Activated CD4-positive, CD25-positive, alpha-beta regulatory T cell treated with anti-CD3 and anti-CD28 coated beads, Interleukin-2, amount 50 U/mL, for 24 hours (primary cell): Measurements from ENCODE around the gene ZNF594.
"Not testable (repeated sequence)": the region's sequence is repeated elsewhere in the genome, so short reads cannot be mapped to it uniquely, and the experiment has no call there.

Source experiments
- ATAC-seq, 2 donors: fragments of 150-1000 bp; cut with Tn5 transposase; one replicate each; pipeline ENCODE4 v1.10.0; 2021; ENCODE audit warnings: mild to moderate bottlenecking in 1 of 2, moderate library complexity in 1 of 2

The ZNF594 gene

DNA sequence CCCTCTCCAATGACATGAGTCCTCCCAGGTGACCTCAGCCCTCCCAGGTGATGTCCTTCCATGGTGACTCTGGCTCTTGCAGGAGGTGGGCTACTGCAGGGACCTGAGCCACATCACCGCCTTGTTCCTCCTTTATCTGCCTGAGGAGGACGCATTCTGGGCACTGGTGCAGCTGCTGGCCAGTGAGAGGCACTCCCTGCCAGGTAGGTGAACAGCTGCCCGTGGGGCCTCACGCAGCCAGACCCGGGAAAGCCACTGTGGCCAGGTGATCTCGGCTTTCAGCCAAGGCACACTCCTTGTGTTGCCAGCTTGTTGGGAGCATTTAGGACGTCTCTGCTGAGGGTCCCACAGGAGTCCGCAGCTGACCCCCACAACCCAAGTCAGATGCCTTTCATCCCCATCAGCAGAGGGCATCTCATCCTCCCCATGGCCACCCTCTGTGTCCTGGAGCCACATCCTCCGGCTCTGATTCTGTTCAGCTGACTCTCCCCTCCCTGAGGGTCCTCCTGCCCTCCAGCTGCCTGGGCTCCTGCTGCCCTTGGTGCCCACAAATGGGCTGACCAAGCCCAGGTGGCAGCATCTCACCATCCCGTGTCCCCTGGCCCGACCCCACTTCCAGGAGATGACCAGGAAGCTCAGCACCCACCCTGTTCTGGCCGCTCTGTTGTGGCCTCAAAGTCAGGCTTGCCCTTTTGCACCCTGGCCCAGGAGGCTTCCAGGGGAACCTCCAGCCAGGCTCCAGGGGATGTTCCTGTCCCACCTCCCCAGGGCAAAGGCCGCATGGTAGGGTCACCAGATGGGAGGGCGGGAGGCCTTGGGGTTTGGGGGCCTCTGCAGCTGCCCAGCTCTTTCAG is 55.7 kb downstream of the ZNF594 start:
- ATAC-seq = no peak

DNA sequence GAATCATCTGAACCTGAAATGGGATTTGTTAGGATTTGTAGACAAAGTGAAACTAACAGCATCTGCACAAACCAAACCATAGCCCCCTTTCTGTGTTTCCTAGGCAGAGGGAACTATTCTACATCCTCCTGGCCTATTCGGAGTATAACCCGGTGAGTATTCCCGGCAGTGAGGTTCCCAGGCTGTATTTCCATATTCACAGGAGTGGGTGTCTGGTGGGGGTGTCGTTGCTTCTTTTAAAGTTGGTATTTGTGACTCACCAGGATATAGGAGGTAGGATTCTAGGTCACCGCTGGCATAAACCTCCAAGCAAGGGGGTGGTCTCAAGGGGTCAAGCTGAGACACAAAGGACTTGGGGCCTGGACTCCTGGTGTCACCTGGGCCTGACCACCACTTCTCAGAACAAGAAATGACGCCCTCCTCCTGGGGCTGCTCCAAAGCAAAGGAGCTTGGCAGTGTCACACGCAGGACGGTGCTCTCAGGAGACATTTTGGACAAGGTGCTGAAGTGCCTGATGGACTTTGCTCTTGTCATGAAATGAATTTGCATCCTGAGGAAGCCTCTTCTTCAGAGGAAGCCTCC is 56.4 kb downstream of the ZNF594 start:
- not testable (repeated sequence) for ATAC-seq

GRCh38 chr17:5134571-5134970 is 57.1 kb downstream of the ZNF594 start:
- not testable (repeated sequence) for ATAC-seq

- not testable (repeated sequence) for ATAC-seq
These were observed 57.7 kb downstream of the ZNF594 start for GRCh38 chr17:5133961-5134360.

- no peak for ATAC-seq
These were observed 58.4 kb downstream of the ZNF594 start for GRCh38 chr17:5133311-5133710.

DNA sequence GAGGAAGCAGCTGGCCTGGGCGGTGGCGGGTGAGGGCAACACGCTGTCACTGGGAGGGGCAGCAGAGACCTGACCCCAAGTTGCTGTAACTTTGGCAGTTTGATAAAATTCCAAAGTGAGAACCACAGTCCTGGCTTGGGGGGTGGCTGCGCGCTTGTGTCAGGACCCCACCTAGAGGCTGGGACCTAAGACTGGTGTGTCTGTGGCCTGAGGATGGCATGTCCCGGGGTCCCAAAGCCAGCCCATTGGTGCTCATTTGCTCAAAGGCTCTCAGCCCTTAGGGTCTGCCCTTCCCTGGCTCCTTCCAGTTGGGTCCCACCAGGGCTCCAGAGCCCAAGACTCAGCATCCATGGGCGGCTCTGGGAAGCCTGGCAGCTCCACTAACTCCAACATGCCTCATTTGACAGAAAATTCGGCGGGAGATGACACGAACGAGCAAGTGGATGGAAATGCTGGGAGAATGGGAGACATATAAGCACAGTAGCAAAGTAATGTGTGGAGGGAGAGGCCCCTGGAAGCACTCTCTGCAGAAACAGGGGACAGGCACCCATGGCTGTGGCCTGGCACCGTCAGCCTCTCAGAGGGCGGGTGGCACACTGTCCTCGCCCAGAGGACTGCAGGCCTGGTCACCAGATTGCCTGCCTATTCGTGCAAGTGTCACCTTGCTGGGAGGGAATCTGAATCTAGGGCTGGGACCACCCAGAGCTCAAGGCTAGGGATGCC is 59.0 kb downstream of the ZNF594 start:
- not testable (repeated sequence) for ATAC-seq

DNA sequence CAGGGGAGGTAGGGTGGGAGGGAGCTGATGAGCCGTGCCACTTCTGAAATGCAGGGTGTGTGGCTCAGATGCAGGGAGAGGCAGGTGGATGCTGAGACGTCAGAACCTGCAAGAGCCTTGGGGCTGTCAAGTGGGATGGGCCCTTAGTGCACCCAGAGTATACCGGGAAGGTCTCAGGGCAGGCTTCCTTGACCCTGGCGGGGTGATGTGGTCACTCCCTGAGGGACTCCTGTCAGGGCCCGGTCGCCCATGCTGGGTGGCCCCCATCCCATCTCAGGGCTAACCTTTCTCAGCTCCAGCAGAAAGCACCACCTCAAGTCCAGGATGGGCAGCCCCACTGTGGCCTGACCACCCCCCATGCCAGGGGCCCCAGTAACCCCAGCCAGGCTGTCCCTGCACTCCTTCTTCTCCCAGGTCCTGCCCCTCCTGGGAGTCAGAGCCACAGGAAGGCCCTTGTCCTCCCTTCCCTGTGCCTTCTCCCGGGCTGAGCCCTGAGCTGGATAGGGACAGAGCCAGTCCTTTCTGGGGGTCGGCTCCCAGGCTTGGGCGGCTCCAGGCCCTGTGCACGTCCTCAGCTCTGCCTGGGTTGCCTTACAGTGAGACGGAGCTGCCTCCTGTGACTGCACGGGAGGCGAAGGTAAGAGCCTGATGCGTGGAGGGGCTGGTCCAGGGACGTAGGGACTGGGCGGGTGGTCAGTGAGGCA is 59.7 kb downstream of the ZNF594 start:
- not testable (repeated sequence) for ATAC-seq

DNA sequence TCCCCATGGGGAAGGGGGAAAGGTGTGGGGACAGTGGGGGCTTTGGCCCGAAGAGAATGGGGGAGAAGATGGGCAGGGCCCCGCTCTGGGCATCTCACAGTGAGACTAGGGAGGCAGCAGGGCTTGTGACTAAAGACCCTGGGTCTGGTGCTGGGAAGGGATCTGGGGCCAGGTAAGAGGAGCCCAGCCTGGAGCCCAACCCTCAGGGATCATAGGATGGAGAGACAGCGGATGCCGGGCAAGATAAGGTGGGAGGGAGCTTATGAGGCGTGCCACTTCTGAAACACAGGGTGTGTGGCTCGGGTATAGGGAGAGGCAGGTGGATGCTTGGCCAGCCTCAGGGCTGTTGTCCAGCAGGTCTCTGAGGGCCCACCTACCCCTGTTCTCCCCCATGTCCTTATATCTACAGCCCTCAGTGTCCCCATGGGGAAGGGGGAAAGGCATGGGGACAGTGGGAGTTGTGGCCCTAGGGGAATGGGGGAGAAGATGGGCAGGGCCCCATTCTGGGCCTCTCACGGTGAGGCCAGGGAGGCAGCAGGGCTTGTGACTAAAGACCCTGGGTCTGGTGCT is 60.4 kb downstream of the ZNF594 start:
- no peak for ATAC-seq

DNA sequence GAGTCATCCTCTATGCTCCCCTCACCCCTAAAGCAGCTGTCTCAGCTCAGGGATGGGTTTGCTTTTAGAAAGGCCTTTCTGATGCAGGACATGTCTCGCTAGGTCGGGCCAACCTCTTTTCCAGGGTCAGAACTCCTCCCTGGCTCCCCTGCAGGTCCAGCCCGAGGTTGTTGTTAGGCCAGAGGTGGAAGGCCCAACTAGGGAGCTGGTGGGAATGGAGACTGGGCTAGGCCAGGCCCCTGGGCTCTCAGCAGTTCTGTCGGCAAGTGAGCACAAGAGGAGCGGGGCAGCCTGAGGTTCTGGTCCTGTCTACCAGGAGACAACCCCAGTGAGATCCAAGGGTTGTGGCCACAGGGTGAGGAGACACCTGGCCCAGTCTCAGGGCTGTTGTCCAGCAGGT is 61.0 kb downstream of the ZNF594 start:
- not testable (repeated sequence) for ATAC-seq

DNA sequence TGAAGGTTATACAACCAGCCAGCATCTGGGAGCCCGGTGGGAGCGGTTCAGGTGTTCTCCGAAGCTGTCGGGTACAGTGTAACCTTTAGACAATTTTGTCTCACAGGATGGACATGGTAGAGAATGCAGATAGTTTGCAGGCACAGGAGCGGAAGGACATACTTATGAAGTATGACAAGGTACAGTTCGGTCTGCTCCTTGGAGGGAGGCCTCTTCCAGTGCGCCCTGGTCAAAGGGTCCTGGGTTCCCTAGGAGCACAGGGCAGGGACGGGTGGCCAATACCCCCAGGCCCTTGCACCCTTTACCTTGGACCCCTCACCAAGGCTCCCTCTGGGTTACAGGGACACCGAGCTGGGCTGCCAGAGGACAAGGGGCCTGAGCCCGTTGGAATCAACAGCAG is 61.4 kb downstream of the ZNF594 start:
- ATAC-seq = not testable (repeated sequence)

DNA sequence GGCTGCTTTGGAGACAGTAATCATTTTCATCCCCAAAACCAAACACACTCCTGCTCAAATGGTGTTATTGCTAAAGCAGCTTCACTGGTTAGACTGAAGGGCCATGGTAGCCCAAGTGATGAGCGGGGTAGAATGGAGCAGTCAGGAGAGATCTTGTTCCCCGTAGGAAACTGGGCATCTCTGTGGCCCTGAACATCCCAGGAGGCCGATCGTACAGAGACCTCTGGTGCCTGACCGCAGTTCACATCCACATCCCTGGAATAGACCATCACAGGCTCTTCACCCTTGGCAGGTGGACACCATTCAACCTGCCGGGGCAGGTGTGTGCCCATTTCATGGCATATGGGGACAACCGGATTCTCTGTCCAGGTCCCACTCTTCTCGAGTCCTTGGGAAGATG is 61.9 kb downstream of the ZNF594 start:
- ATAC-seq = not testable (repeated sequence)
